Neuronal stem cell (in vitro differentiated cells): ENCODE measurements around the gene FGF11.

Experiments
- DNase-seq: peaks from one replicate; pipeline ENCODE4 v3.0.0-alpha.2; 2013; ENCODE audit warnings: low spot score
- H2AFZ ChIP-seq: one replicate; pipeline ENCODE4 v1.6.1; 2013; ENCODE audit warnings: mild to moderate bottlenecking, low read length, inconsistent platforms
- H2AK5ac ChIP-seq: 2 replicates; pipeline ENCODE4 v1.6.1; 2013; ENCODE audit warnings: low read depth, mild to moderate bottlenecking, inconsistent platforms, low read length, moderate library complexity, mixed read lengths
- H2BK120ac ChIP-seq: 2 replicates; pipeline ENCODE4 v1.6.1; 2013; ENCODE audit warnings: low read depth, mild to moderate bottlenecking, inconsistent platforms, low read length, moderate library complexity, mixed read lengths
- H2BK12ac ChIP-seq: one replicate; pipeline ENCODE4 v1.6.1; 2013; ENCODE audit warnings: low read length, inconsistent platforms
- H2BK15ac ChIP-seq: 2 replicates; pipeline ENCODE4 v1.6.1; 2013; ENCODE audit warnings: mild to moderate bottlenecking, low read length, inconsistent platforms, mixed read lengths
- H2BK5ac ChIP-seq: one replicate; pipeline ENCODE4 v1.6.1; 2013; ENCODE audit warnings: inconsistent platforms, mild to moderate bottlenecking, low read length, moderate library complexity
- H3K14ac ChIP-seq: one replicate; pipeline ENCODE4 v1.6.1; 2013; ENCODE audit warnings: low read length, inconsistent platforms
- H3K18ac ChIP-seq: 2 replicates; pipeline ENCODE4 v1.6.1; 2013; ENCODE audit warnings: low read length, inconsistent platforms
- H3K23ac ChIP-seq: 2 replicates; pipeline ENCODE4 v1.6.1; 2013; ENCODE audit warnings: low read depth, mild to moderate bottlenecking, mixed read lengths, low read length, inconsistent platforms; ENCODE audit not compliant: poor library complexity
- H3K27ac ChIP-seq: replicated peaks from 3 replicates; pipeline ENCODE4 v1.5.1; 2013; ENCODE audit warnings: low read length, inconsistent platforms
- H3K27me3 ChIP-seq, 3 experiments: 2 replicates each; pipeline ENCODE4 v1.6.1; 2013; ENCODE audit warnings: low read length in 3 of 3, mild to moderate bottlenecking in 2 of 3, inconsistent platforms in 1 of 3, low read depth in 1 of 3, mixed read lengths in 1 of 3, moderate library complexity in 1 of 3; ENCODE audit not compliant: control insufficient read depth in 3 of 3, insufficient read depth in 3 of 3
- H3K36me3 ChIP-seq, 2 donors: replicated peaks in 1 of 2; 2 replicates each; pipeline ENCODE4 v1.6.1; 2013; ENCODE audit warnings: low read length in 2 of 2; ENCODE audit not compliant: control insufficient read depth in 2 of 2, insufficient read depth in 2 of 2
- H3K4ac ChIP-seq: 2 replicates; pipeline ENCODE4 v1.6.1; 2013; ENCODE audit warnings: inconsistent platforms, mild to moderate bottlenecking, low read length, moderate library complexity
- H3K4me1 ChIP-seq, 2 donors: 1 replicate in 1 of 2; 2 replicates in 1 of 2; pipeline ENCODE4 v1.6.1; 2013; ENCODE audit warnings: low read length in 2 of 2, low read depth in 1 of 2; ENCODE audit not compliant: control insufficient read depth in 2 of 2, insufficient read depth in 1 of 2
- H3K4me2 ChIP-seq: one replicate; pipeline ENCODE4 v1.6.1; 2013; ENCODE audit warnings: mild to moderate bottlenecking, low read length, inconsistent platforms; ENCODE audit not compliant: insufficient read depth, poor library complexity, severe bottlenecking
- H3K4me3 ChIP-seq, 2 donors: 2 replicates each; pipeline ENCODE4 v1.5.1; 2013; ENCODE audit warnings: low read length in 2 of 2, mild to moderate bottlenecking in 2 of 2, inconsistent platforms in 1 of 2, moderate library complexity in 1 of 2
- H3K79me1 ChIP-seq: one replicate; pipeline ENCODE4 v1.6.1; 2013; ENCODE audit warnings: low read depth, mild to moderate bottlenecking, inconsistent platforms, low read length, moderate library complexity
- H3K9ac ChIP-seq: one replicate; pipeline ENCODE4 v1.6.1; 2013; ENCODE audit warnings: mild to moderate bottlenecking, low read depth, low read length, inconsistent platforms; ENCODE audit not compliant: poor library complexity
- H3K9me3 ChIP-seq, 2 donors: replicated peaks in 1 of 2; 2 replicates each; pipeline versions ENCODE3 to v1.6.1; 2013; ENCODE audit warnings: low read length in 2 of 2, mild to moderate bottlenecking in 2 of 2, inconsistent platforms in 1 of 2, low read depth in 1 of 2, mixed read lengths in 1 of 2, moderate library complexity in 1 of 2; ENCODE audit not compliant: control insufficient read depth in 2 of 2, insufficient read depth in 1 of 2
- H4K8ac ChIP-seq: one replicate; pipeline ENCODE4 v1.6.1; 2013; ENCODE audit warnings: low read depth, mild to moderate bottlenecking, inconsistent platforms, low read length, moderate library complexity
- H4K91ac ChIP-seq: one replicate; pipeline ENCODE4 v1.6.1; 2013; ENCODE audit warnings: low read length, low read depth, mild to moderate bottlenecking, inconsistent platforms; ENCODE audit not compliant: poor library complexity
- WGBS, 2 donors: extraction: QIAGEN DNeasy Blood & Tissue Kit; methylation state at CpG; one replicate each; pipeline ENCODE4 v1.1.7; 2013; ENCODE audit warnings: missing lambda C conversion rate in 2 of 2, mixed read lengths in 1 of 2; ENCODE audit not compliant: insufficient read length in 2 of 2, insufficient replicate concordance in 1 of 2; ENCODE audit errors: extremely low coverage in 2 of 2; 5-methylcytosine and 5-hydroxymethylcytosine counted together

The FGF11 gene

GRCh38 chr17:7413346-7413985, 25.8 kb upstream of the FGF11 start:
- WGBS, 2 donors = no CpG with 5 or more reads among the region's 6 CpGs
- peaks cover 10 to 13% of the 10 kb centered on the region in 2 donors for H3K4me1 ChIP-seq
- H3K23ac ChIP-seq = peak overlapping the region; percentile 57
- H3K18ac ChIP-seq = peak overlapping the region; percentile 16
- no peak overlapping the region for H2BK120ac ChIP-seq
- no peak overlapping the region for H3K27ac ChIP-seq
- peaks cover 0 to 2% of the 10 kb centered on the region in 2 donors for H3K9me3 ChIP-seq
- no peak overlapping the region for H2BK15ac ChIP-seq
- H3K36me3 ChIP-seq = peaks cover 58 to 95% of the 10 kb centered on the region in 2 donors
- H4K91ac ChIP-seq = peak overlapping the region; percentile 53
- no peak overlapping the region for H2BK5ac ChIP-seq
- H2AFZ ChIP-seq = no peak overlapping the region
- no peak overlapping the region for H4K8ac ChIP-seq
- no peaks in the 10 kb centered on the region for H3K27me3 ChIP-seq
- H3K4me2 ChIP-seq = no peak overlapping the region
- H3K9ac ChIP-seq = no peak overlapping the region
- H2AK5ac ChIP-seq = peak overlapping the region; percentile 8
- no peak overlapping the region for H3K4me3 ChIP-seq
- no peak for DNase-seq
- H3K14ac ChIP-seq = no peak overlapping the region
- H3K79me1 ChIP-seq = peaks cover 10% of the 10 kb centered on the region
- no peak overlapping the region for H3K4ac ChIP-seq
- no peak overlapping the region for H2BK12ac ChIP-seq

- whole genome bisulfite sequencing, 2 donors = no CpG with 5 or more reads among the region's 14 CpGs
- no peak overlapping the region for H3K23ac ChIP-seq
- H3K36me3 ChIP-seq = peaks cover 44 to 86% of the 10 kb centered on the region in 2 donors
- no peak overlapping the region for H2AK5ac ChIP-seq
- peak overlapping the region; percentile 5 for H2BK5ac ChIP-seq
- H3K27me3 ChIP-seq = no peaks in the 10 kb centered on the region
- H2BK15ac ChIP-seq = no peak overlapping the region
- no peak overlapping the region for H3K4me3 ChIP-seq
- H3K4me2 ChIP-seq = no peak overlapping the region
- no peak overlapping the region for H3K4ac ChIP-seq
- peaks cover 21 to 26% of the 10 kb centered on the region in 2 donors for H3K4me1 ChIP-seq
- no peak overlapping the region for H3K9ac ChIP-seq
- H2BK120ac ChIP-seq = no peak overlapping the region
- no peak overlapping the region for H3K14ac ChIP-seq
- no peak for DNase-seq
- H2BK12ac ChIP-seq = no peak overlapping the region
- H3K9me3 ChIP-seq = no peaks in the 10 kb centered on the region
- no peak overlapping the region for H3K27ac ChIP-seq
- no peak overlapping the region for H2AFZ ChIP-seq
- no peak overlapping the region for H3K18ac ChIP-seq
- no peak overlapping the region for H4K8ac ChIP-seq
- H4K91ac ChIP-seq = no peak overlapping the region
- peaks cover 7% of the 10 kb centered on the region for H3K79me1 ChIP-seq
Observed at GRCh38 chr17:7414837-7415236, 24.5 kb upstream of the FGF11 start.

GRCh38 chr17:7415784-7416183, 23.5 kb upstream of the FGF11 start:
- no peak overlapping the region for H2BK5ac ChIP-seq

GRCh38 chr17:7416323-7416722, 23.0 kb upstream of the FGF11 start:
- Histone ChIP-seq H3K4ac (no peak overlapping the region), H3K27me3 (no peaks in the 10 kb centered on the region), H3K4me3 (no peak overlapping the region), H3K18ac (no peak overlapping the region), H3K9me3 (no peaks in the 10 kb centered on the region), H2BK15ac (no peak overlapping the region), H2AK5ac (no peak overlapping the region), H3K9ac (no peak overlapping the region), H3K14ac (no peak overlapping the region), H2AFZ (no peak overlapping the region), H3K23ac (no peak overlapping the region), H4K8ac (no peak overlapping the region), H2BK5ac (no peak overlapping the region), H3K79me1 (peaks cover 4% of the 10 kb centered on the region), H4K91ac (no peak overlapping the region), H3K4me1 (peaks cover 32 to 39% of the 10 kb centered on the region in 2 donors), H3K36me3 (peaks cover 31 to 72% of the 10 kb centered on the region in 2 donors), H3K27ac (no peak overlapping the region), H3K4me2 (no peak overlapping the region), H2BK120ac (no peak overlapping the region), H2BK12ac (no peak overlapping the region)
- no peak for DNase-seq
- WGBS, 2 donors = no CpG with 5 or more reads among the region's 6 CpGs

More at GRCh38 chr17:7415784-7416183, 23.5 kb upstream of the FGF11 start:
- H3K18ac ChIP-seq = no peak overlapping the region
- peaks cover 30 to 34% of the 10 kb centered on the region in 2 donors for H3K4me1 ChIP-seq
- no peak overlapping the region for H3K4me2 ChIP-seq
- no peaks in the 10 kb centered on the region for H3K27me3 ChIP-seq
- H3K9ac ChIP-seq = no peak overlapping the region
- no peak overlapping the region for H4K8ac ChIP-seq
- no peaks in the 10 kb centered on the region for H3K9me3 ChIP-seq
- no peak overlapping the region for H4K91ac ChIP-seq
- no peak overlapping the region for H3K4ac ChIP-seq
- no peak overlapping the region for H2AK5ac ChIP-seq
- no peak overlapping the region for H2BK15ac ChIP-seq
- H2BK120ac ChIP-seq = no peak overlapping the region
- no peak overlapping the region for H3K14ac ChIP-seq
- no peak for DNase-seq
- H2AFZ ChIP-seq = no peak overlapping the region
- no peak overlapping the region for H3K27ac ChIP-seq
- peaks cover 35 to 77% of the 10 kb centered on the region in 2 donors for H3K36me3 ChIP-seq
- peaks cover 4% of the 10 kb centered on the region for H3K79me1 ChIP-seq
- H3K23ac ChIP-seq = peak overlapping the region; percentile 43
- no CpG with 5 or more reads among the region's 23 CpGs for WGBS, 2 donors
- H2BK12ac ChIP-seq = no peak overlapping the region
- no peak overlapping the region for H3K4me3 ChIP-seq
